K562 (cell line): ENCODE data around the gene PLEKHA6. TPM values are rescaled to one million over a fixed set of nuclear protein-coding genes. Genes with fewer than 3 reads are reported as not detected.

Experiments
- ATAC-seq: fragments of 200-7000 bp; cut with Tn5 transposase; 3 replicates; pipeline ENCODE4 v1.9.1; 2020; ENCODE audit warnings: moderate library complexity
- BruUV-seq: library from RNA; stranded (reverse); fragments of 400-500 nt; replicated peaks from 2 replicates; lab custom pipeline; 2021; lab: Mats Ljungman, UMichigan
- CTCF ChIA-PET: fragments of 300-600 bp; formaldehyde crosslinking; extraction: SDS; loops from one replicate; lab custom pipeline; 2021; ENCODE audit warnings: low intra/inter-chr PET ratio; lab: Yijun Ruan, JAX
- POLR2A ChIA-PET: fragments of 300-600, 350-650 bp; sonication (Branson Sonifier 250); formaldehyde crosslinking; extraction: SDS; loops from one replicate; lab custom pipeline; 2021; ENCODE audit warnings: antibody characterized with exemption, inconsistent platforms; lab: Yijun Ruan, JAX
- DNase-seq, 4 experiments: peaks; one replicate each; pipeline versions ENCODE4 v3.0.0 to v3.0.0-alpha.2; 2011 to 2018; ENCODE audit warnings: low spot score in 3 of 4, mixed read lengths in 3 of 4; ENCODE audit errors: extremely low read depth in 1 of 4
- FAIRE-seq: peaks from 2 replicates; lab custom pipeline; 2011; peaks lifted over from hg19 to GRCh38; lab: Jason Lieb, UNC
- H2AFZ ChIP-seq: 2 replicates; pipeline ENCODE4 v1.6.0; 2011; ENCODE audit warnings: low read depth, low read length, control low read depth, inconsistent platforms
- H3K27ac ChIP-seq: fragments of 200-600 bp; 3 replicates; pipeline ENCODE4 v1.8.0; 2011; ENCODE audit warnings: low read depth, mild to moderate bottlenecking, control low read depth, inconsistent platforms, low read length, moderate library complexity, mixed read lengths; ENCODE audit errors: extremely low read depth
- H3K27me3 ChIP-seq, 2 experiments: fragments of 300-600 bp in 1 of 2; 2 replicates in 1 of 2; 3 replicates in 1 of 2; pipeline versions ENCODE4 v1.6.0 to v1.8.0; 2011; ENCODE audit warnings: inconsistent platforms in 2 of 2, low read length in 2 of 2, mild to moderate bottlenecking in 1 of 2, mixed read lengths in 1 of 2, moderate library complexity in 1 of 2; ENCODE audit not compliant: control insufficient read depth in 2 of 2, insufficient read depth in 2 of 2
- H3K36me3 ChIP-seq: fragments of 300-600 bp; 3 replicates; pipeline ENCODE4 v1.8.0; 2011; ENCODE audit warnings: mild to moderate bottlenecking, low read length, inconsistent platforms; ENCODE audit not compliant: control insufficient read depth, insufficient read depth
- H3K4me1 ChIP-seq, 2 experiments: fragments of 200-600 bp in 1 of 2; replicated peaks in 1 of 2; 2 replicates in 1 of 2; 3 replicates in 1 of 2; pipeline versions ENCODE4 v1.5.1 to v1.8.0; 2011; ENCODE audit warnings: inconsistent platforms in 2 of 2, low read length in 2 of 2, mild to moderate bottlenecking in 1 of 2, mixed read lengths in 1 of 2, moderate library complexity in 1 of 2; ENCODE audit not compliant: control insufficient read depth in 2 of 2, insufficient read depth in 2 of 2
- H3K4me2 ChIP-seq: 2 replicates; pipeline ENCODE4 v1.6.1; 2011; ENCODE audit warnings: low read length, control low read depth, inconsistent platforms, mixed read lengths; ENCODE audit not compliant: insufficient read depth
- H3K4me3 ChIP-seq: fragments of 200-600 bp; sonication (generic), shearing (Covaris generic); 2 replicates; pipeline ENCODE4 v1.5.1; 2016; ENCODE audit warnings: control low read depth, inconsistent platforms
- H3K79me2 ChIP-seq: fragments of 200-600 bp; 3 replicates; pipeline ENCODE4 v1.8.0; 2011; ENCODE audit warnings: low read length, inconsistent platforms; ENCODE audit not compliant: control insufficient read depth, insufficient read depth
- H3K9ac ChIP-seq, 2 experiments: 2 replicates each; pipeline versions ENCODE4 v1.6.0 to v1.6.1; 2011; ENCODE audit warnings: low read depth in 2 of 2, low read length in 2 of 2, control low read depth in 1 of 2, inconsistent platforms in 1 of 2, mild to moderate bottlenecking in 1 of 2, mixed read lengths in 1 of 2; ENCODE audit not compliant: insufficient read depth in 1 of 2
- H3K9me1 ChIP-seq: one replicate; pipeline ENCODE4 v1.6.0; 2011; ENCODE audit warnings: inconsistent platforms, mild to moderate bottlenecking, low read length, moderate library complexity; ENCODE audit not compliant: control insufficient read depth, insufficient read depth
- H3K9me3 ChIP-seq: replicated peaks from 2 replicates; pipeline ENCODE4 v1.5.1; 2011; ENCODE audit warnings: low read depth, low read length, inconsistent platforms; ENCODE audit not compliant: control insufficient read depth, insufficient read depth
- H4K20me1 ChIP-seq: replicated peaks from 2 replicates; pipeline ENCODE4 v1.6.1; 2011; ENCODE audit warnings: low read length, inconsistent platforms, mixed read lengths; ENCODE audit not compliant: control insufficient read depth, insufficient read depth
- FOXK2 ChIP-seq, 2 experiments: fragments of 450-650 bp; IDR thresholded peaks in 1 of 2; conservative IDR thresholded peaks in 1 of 2; 2 replicates each; pipeline ENCODE4 v1.6.1; 2016; ENCODE audit warnings: low read depth in 2 of 2, mild to moderate bottlenecking in 1 of 2
- MEF2D ChIP-seq: conservative IDR thresholded peaks from 2 replicates; pipeline ENCODE4 v1.6.1; 2016; ENCODE audit warnings: low read depth, missing genetic modification characterization, missing compliant biosample characterization
- MGA ChIP-seq: fragments of 450-650 bp; IDR thresholded peaks from 2 replicates; pipeline ENCODE4 v1.6.1; 2016; ENCODE audit warnings: mild to moderate bottlenecking, moderate library complexity
- PML ChIP-seq: IDR thresholded peaks from 2 replicates; pipeline ENCODE4 v1.6.1; 2012; ENCODE audit warnings: low read length, inconsistent platforms
- POLR2H ChIP-seq: IDR thresholded peaks from 2 replicates; pipeline ENCODE4 v1.6.1; 2016; ENCODE audit warnings: missing genetic modification characterization, low read depth, mild to moderate bottlenecking, control low read depth, missing compliant biosample characterization, moderate library complexity
- WGBS: fragments of 100-300 bp; shearing (Covaris generic); methylation state at CpG from one replicate; pipeline ENCODE4 v1.1.6; 2016; ENCODE audit warnings: low coverage, mixed read lengths; ENCODE audit not compliant: insufficient coverage; ENCODE audit errors: missing lambda C conversion rate; 5-methylcytosine and 5-hydroxymethylcytosine counted together
- in situ Hi-C: fragments of 300-500 bp; cut with MboI; formaldehyde crosslinking; loops from 4 replicates; pipeline ENCODE4 v1.15.0; 2018; ENCODE audit warnings: inconsistent platforms, mixed read lengths
- intact Hi-C: fragments of 100-400 bp; cut with micrococcal nuclease; formaldehyde crosslinking; loops from 2 replicates; pipeline ENCODE4 v1.14.2; 2022
- polyA plus RNA-seq, 8 experiments: library from polyadenylated mRNA; depleted of rRNA in 4 of 8; stranded (reverse) in 5 of 8; unstranded in 3 of 8; fragments of >200 nt; fragmentation: Nextera tagmentation in 2 of 8; fragmentation: Illumina TruSeq in 1 of 8; extraction: Ambion mirVana in 2 of 8; extraction: Trizol in 1 of 8; gene quantifications; 2 replicates each; pipeline versions ENCODE4 v1.2.1 to v1.2.3, GENCODE V29; 2011 to 2014; ENCODE audit warnings: inconsistent platforms in 1 of 8, missing spikeins in 1 of 8
- total RNA-seq, 7 experiments: library from RNA; depleted of rRNA in 6 of 7; stranded (reverse); fragments of >200 nt in 6 of 7; fragmentation: Illumina TruSeq in 2 of 7; extraction: Trizol in 2 of 7; gene quantifications; 2 replicates each; pipeline versions ENCODE4 v1.2.1 to v1.2.3, GENCODE V29; 2011 to 2021; ENCODE audit warnings: low replicate concordance in 1 of 7

Gene PLEKHA6
- total and polyA plus RNA-seq, 9 of the 15 experiments (the other 6 are each of a cell fraction or from before 2014, with no cell fraction given) = under 0.01 to 0.33 (median 0.01) TPM; not detected in 4

DNA sequence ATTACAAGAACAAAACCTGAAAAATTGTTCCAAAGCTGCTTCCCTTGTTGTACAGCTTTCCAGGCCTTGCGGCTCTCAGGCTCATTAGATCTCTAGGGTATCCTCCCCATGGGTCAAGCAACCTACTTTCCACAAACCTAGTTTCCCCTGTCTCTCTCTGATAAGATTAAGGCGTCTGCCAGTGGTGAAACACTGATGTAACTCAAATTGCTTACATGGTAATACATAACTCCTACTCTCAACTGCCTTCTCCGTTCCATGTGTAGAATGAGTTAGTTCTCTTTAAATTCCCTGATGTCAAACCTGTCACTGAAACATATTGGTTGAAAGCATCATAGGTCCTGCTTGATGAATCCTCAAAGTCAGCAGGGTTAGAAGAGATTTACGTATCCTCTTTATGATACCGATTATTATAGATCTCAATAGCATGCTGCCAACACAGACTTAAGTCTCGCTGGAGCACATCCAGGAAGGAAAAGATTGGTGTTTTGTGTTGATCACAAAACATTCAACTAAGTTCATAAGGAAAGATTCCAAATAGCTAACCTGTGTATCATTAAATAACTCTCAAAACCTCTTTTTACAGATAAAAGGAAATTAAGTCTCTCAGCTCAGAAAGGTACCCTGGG, 41.3 kb upstream of the PLEKHA6 start:
- WGBS = 27% methylated on average over 6 of the region's 6 CpGs
- Histone ChIP-seq H3K36me3 (peaks cover 67% of the 10 kb centered on the region), H3K9ac (no peak overlapping the region), H3K9me1 (no peaks in the 10 kb centered on the region), H3K4me3 (no peak overlapping the region), H3K4me2 (peak overlapping the region; percentile 0; the same call in 1 of the 2 replicates), H4K20me1 (peaks cover 7% of the 10 kb centered on the region), H3K4me1 (peaks cover 4 to 11% of the 10 kb centered on the region in 2 experiments; a peak in 4 of 5 replicates), H3K27ac (peak overlapping the region; percentile 2; the same call in 1 of the 3 replicates), H3K9me3 (peaks cover under 1% of the 10 kb centered on the region; the same call in 1 of the 2 replicates), H2AFZ (no peak overlapping the region), H3K79me2 (peaks cover 26% of the 10 kb centered on the region), H3K27me3 (no peaks in the 10 kb centered on the region)
- peak; percentile 84 for ATAC-seq
- peak; percentile 43 to 67 (median 52) for DNase-seq
- intact Hi-C loops (no loop called here), in situ Hi-C loops (no loop called here)
- no TSS peak for BruUV-seq
- ChIA-PET CTCF (no interaction called here), POLR2A (interaction anchor here (0.6 to 7.9 kb wide), 6 partner anchors 8 to 272 kb away, joined by 3 to 87 read pairs (median 4); no protein-coding TSS in a partner anchor)
- peak; percentile 73 for FAIRE-seq
- TF ChIP-seq FOXK2 (conservative IDR thresholded peaks at IDR 0.05 in 1 of 2, IDR thresholded peaks at IDR 0.05 in 1 of 2; ENCODE audit: low read depth in 2 of 2) (no peak), MGA (0 out of 2 replicates have a peak, but pooled peaks have one; percentile 1), PML (0 out of 2 replicates have a peak, but pooled peaks have one; percentile 35), POLR2H (tag) (peak; percentile 61), MEF2D (no peak)
